SK-N-SH (cell line): ENCODE results near the gene MCM3AP. TPM values are rescaled to one million over a fixed set of nuclear protein-coding genes. Genes with fewer than 3 reads are reported as not detected.

ENCODE experiments used
- CTCF ChIA-PET: fragments of 300-600, 350-600 bp; formaldehyde crosslinking; extraction: SDS; loops from one replicate; lab custom pipeline; 2021; lab: Yijun Ruan, JAX
- POLR2A ChIA-PET: fragments of 350-600 bp; sonication (Branson Sonifier 250); formaldehyde crosslinking; extraction: SDS; loops from one replicate; lab custom pipeline; 2020; ENCODE audit warnings: antibody characterized with exemption, inconsistent platforms; lab: Yijun Ruan, JAX
- DNase-seq: peaks from one replicate; pipeline ENCODE4 v3.0.0; 2012
- H2AFZ ChIP-seq: fragments of 200-600 bp; sonication (generic); 2 replicates; pipeline ENCODE4 v1.8.1; 2016; ENCODE audit warnings: antibody characterized with exemption, mild to moderate bottlenecking, low read depth
- H3F3A ChIP-seq: fragments of 200-600 bp; sonication (generic); replicated peaks from 2 replicates; pipeline ENCODE3; 2016; ENCODE audit warnings: antibody characterized with exemption, mild to moderate bottlenecking; ENCODE audit not compliant: insufficient read depth
- H3K27ac ChIP-seq, 2 experiments: fragments of 200-500 bp in 1 of 2; fragments of 200-600 bp in 1 of 2; sonication (Bioruptor generic) in 1 of 2; sonication (generic), shearing (Covaris generic) in 1 of 2; 2 replicates each; pipeline versions ENCODE4 v1.5.1 to v1.6.1; 2014 to 2016; ENCODE audit warnings: low read depth in 2 of 2, inconsistent platforms in 1 of 2, low read length in 1 of 2, mild to moderate bottlenecking in 1 of 2, mixed read lengths in 1 of 2
- H3K27me3 ChIP-seq: fragments of 200-600 bp; sonication (generic), shearing (Covaris generic); 2 replicates; pipeline ENCODE4 v1.6.1; 2016; ENCODE audit warnings: mixed run types; ENCODE audit not compliant: insufficient read depth
- H3K36me3 ChIP-seq, 2 experiments: fragments of 200-500 bp in 1 of 2; fragments of 200-600 bp in 1 of 2; sonication (Bioruptor generic) in 1 of 2; sonication (generic) in 1 of 2; replicated peaks in 1 of 2; 2 replicates each; pipeline versions ENCODE3 to v1.5.1; 2014 to 2016; ENCODE audit warnings: low read length in 1 of 2, mild to moderate bottlenecking in 1 of 2; ENCODE audit not compliant: insufficient read depth in 2 of 2, control insufficient read depth in 1 of 2
- H3K4me1 ChIP-seq, 2 experiments: fragments of 200-500 bp in 1 of 2; fragments of 200-600 bp in 1 of 2; sonication (Bioruptor generic) in 1 of 2; sonication (generic), shearing (Covaris generic) in 1 of 2; 2 replicates each; pipeline versions ENCODE4 v1.5.1 to v1.6.1; 2014 to 2016; ENCODE audit warnings: low read depth in 1 of 2, low read length in 1 of 2, mixed run types in 1 of 2; ENCODE audit not compliant: insufficient read depth in 2 of 2, control insufficient read depth in 1 of 2
- H3K4me2 ChIP-seq: fragments of 200-600 bp; sonication (generic), shearing (Covaris generic); 2 replicates; pipeline ENCODE4 v1.6.1; 2017; ENCODE audit warnings: mixed run types
- H3K4me3 ChIP-seq, 2 experiments: fragments of 200-500 bp in 1 of 2; fragments of 200-600 bp in 1 of 2; sonication (Bioruptor generic) in 1 of 2; sonication (generic), shearing (Covaris generic) in 1 of 2; 2 replicates each; pipeline versions ENCODE4 v1.5.1 to v1.8.1; 2014 to 2016; ENCODE audit warnings: low read depth in 2 of 2, inconsistent platforms in 1 of 2, low read length in 1 of 2, mild to moderate bottlenecking in 1 of 2, mixed read lengths in 1 of 2, moderate library complexity in 1 of 2
- H3K79me2 ChIP-seq: fragments of 200-600 bp; sonication (generic); 2 replicates; pipeline ENCODE4 v1.8.1; 2017; ENCODE audit warnings: mild to moderate bottlenecking; ENCODE audit not compliant: insufficient read depth
- H3K9ac ChIP-seq: fragments of 200-600 bp; sonication (generic); 2 replicates; pipeline ENCODE4 v1.6.1; 2017; ENCODE audit warnings: mixed run types
- H3K9me2 ChIP-seq: fragments of 200-600 bp; sonication (generic); 2 replicates; pipeline ENCODE4 v1.6.1; 2017; ENCODE audit warnings: mixed run types
- H3K9me3 ChIP-seq: fragments of 200-600 bp; sonication (generic); 2 replicates; pipeline ENCODE4 v1.6.1; 2017; ENCODE audit warnings: mixed run types, mild to moderate bottlenecking, moderate library complexity
- H4K20me1 ChIP-seq: fragments of 200-600 bp; sonication (generic); 2 replicates; pipeline ENCODE4 v1.6.1; 2017; ENCODE audit warnings: mild to moderate bottlenecking, mixed run types; ENCODE audit not compliant: insufficient read depth
- GATA2 ChIP-seq: sonication (generic); formaldehyde crosslinking; IDR thresholded peaks from 2 replicates; pipeline ENCODE4 v1.5.0; 2020; ENCODE audit warnings: mild to moderate bottlenecking, missing genetic modification reagents
- IRF3 ChIP-seq: fragments of 150-350 bp; IDR thresholded peaks from 2 replicates; pipeline ENCODE4 v1.6.1; 2016; ENCODE audit warnings: mild to moderate bottlenecking, low read depth, low read length
- RAD21 ChIP-seq: IDR thresholded peaks from 2 replicates; pipeline ENCODE4 v1.6.1; 2012; ENCODE audit warnings: mild to moderate bottlenecking, low read length
- RCOR1 ChIP-seq: fragments of 150-350 bp; IDR thresholded peaks from 2 replicates; pipeline ENCODE4 v1.6.1; 2017; ENCODE audit warnings: antibody characterized with exemption, low read length
- REST ChIP-seq: IDR thresholded peaks from 2 replicates; pipeline ENCODE4 v1.6.1; 2012; ENCODE audit warnings: mild to moderate bottlenecking, low read depth, low read length, moderate library complexity
- SIN3A ChIP-seq: IDR thresholded peaks from 2 replicates; pipeline ENCODE4 v1.6.1; 2012; ENCODE audit warnings: low read depth, mild to moderate bottlenecking, low read length, moderate library complexity, borderline replicate concordance
- USF1 ChIP-seq: IDR thresholded peaks from 2 replicates; pipeline ENCODE4 v1.4.0; 2012; ENCODE audit warnings: low read depth, borderline replicate concordance
- YY1 ChIP-seq: IDR thresholded peaks from 2 replicates; pipeline ENCODE4 v1.4.0; 2012; ENCODE audit warnings: low read depth, mild to moderate bottlenecking
- ZBTB33 ChIP-seq: IDR thresholded peaks from 2 replicates; pipeline ENCODE4 v1.4.0; 2012; ENCODE audit warnings: low read depth, borderline replicate concordance
- WGBS: methylation state at CpG from one replicate; pipeline ENCODE4 v1.1.6; 2017; ENCODE audit warnings: low lambda C conversion rate; 5-methylcytosine and 5-hydroxymethylcytosine counted together
- polyA plus RNA-seq, 3 experiments: library from polyadenylated mRNA; depleted of rRNA; stranded (reverse); fragments of >200 nt; gene quantifications; 2 replicates each; pipeline ENCODE4 v1.2.3, GENCODE V29; 2012

The MCM3AP gene
- polyA plus RNA-seq, 1 of the 3 experiments (the other 2 are of a cell fraction): 42.9 TPM

- no peak overlapping the region for H3K27ac ChIP-seq
- H3K4me2 ChIP-seq: no peak overlapping the region
- H3K27me3 ChIP-seq: no peaks in the 10 kb centered on the region
- no peaks in the 10 kb centered on the region for H3K9me2 ChIP-seq
- H3K4me3 ChIP-seq: no peak overlapping the region
- CTCF ChIA-PET: no interaction called here
- no peak for TF ChIP-seq USF1
- no peak for TF ChIP-seq SIN3A
- TF ChIP-seq ZBTB33: no peak
- TF ChIP-seq RCOR1: no peak
- no peak for TF ChIP-seq YY1
- TF ChIP-seq GATA2 (CRISPR knock-in tag): no peak
- TF ChIP-seq, all 33 proteins: peak for 0
- no peak overlapping the region for H2AFZ ChIP-seq
- no peaks in the 10 kb centered on the region for H4K20me1 ChIP-seq
- peaks cover 12 to 15% of the 10 kb centered on the region in 2 experiments; a peak in 3 of 4 replicates for H3K4me1 ChIP-seq
- no peaks in the 10 kb centered on the region for H3K9me3 ChIP-seq
- H3F3A ChIP-seq: peaks cover 26% of the 10 kb centered on the region
- POLR2A ChIA-PET: no interaction called here
- WGBS: 96% methylated on average over 2 of the region's 2 CpGs
- peaks cover 84% of the 10 kb centered on the region for H3K79me2 ChIP-seq
- peaks cover 11 to 30% of the 10 kb centered on the region in 2 experiments for H3K36me3 ChIP-seq
- H3K9ac ChIP-seq: no peak overlapping the region
- no peak for DNase-seq
Measured at GRCh38 chr21:46329796-46330195, 44.4 kb upstream of the MCM3AP start.

GRCh38 chr21:46328151-46328550 is 42.7 kb upstream of the MCM3AP start:
- Histone ChIP-seq H3K9ac (no peak overlapping the region), H3K4me3 (no peak overlapping the region), H3K27ac (no peak overlapping the region), H3K36me3 (peaks cover 8 to 30% of the 10 kb centered on the region in 2 experiments), H3K4me2 (no peak overlapping the region), H3F3A (peaks cover 26% of the 10 kb centered on the region), H3K4me1 (peaks cover 12 to 14% of the 10 kb centered on the region in 2 experiments; a peak in 3 of 4 replicates), H3K27me3 (no peaks in the 10 kb centered on the region), H4K20me1 (no peaks in the 10 kb centered on the region), H3K9me2 (no peaks in the 10 kb centered on the region), H3K9me3 (no peaks in the 10 kb centered on the region), H2AFZ (no peak overlapping the region), H3K79me2 (peaks cover 76% of the 10 kb centered on the region)
- TF ChIP-seq REST (no peak), IRF3 (no peak), RAD21 (no peak)
- ChIA-PET CTCF (no interaction called here), POLR2A (no interaction called here)
- 78% methylated on average over 5 of the region's 5 CpGs for WGBS
- no peak for DNase-seq
